Stimulated activated CD4-positive, alpha-beta T cell treated with anti-CD3 and anti-CD28 coated beads, Interleukin-4, amount 100 ng/mL, for 24 hours (primary cell): ENCODE data around the gene LRCOL1.

Experiments
- DNase-seq: peaks from one replicate; pipeline ENCODE4 v3.0.0-alpha.2; 2020

The LRCOL1 gene

GRCh38 chr12:132581348-132582057 is 28.9 kb downstream of the LRCOL1 start:
- DNase-seq, result no peak

GRCh38 chr12:132580701-132581292 is 29.6 kb downstream of the LRCOL1 start:
- DNase-seq, result no peak

DNA sequence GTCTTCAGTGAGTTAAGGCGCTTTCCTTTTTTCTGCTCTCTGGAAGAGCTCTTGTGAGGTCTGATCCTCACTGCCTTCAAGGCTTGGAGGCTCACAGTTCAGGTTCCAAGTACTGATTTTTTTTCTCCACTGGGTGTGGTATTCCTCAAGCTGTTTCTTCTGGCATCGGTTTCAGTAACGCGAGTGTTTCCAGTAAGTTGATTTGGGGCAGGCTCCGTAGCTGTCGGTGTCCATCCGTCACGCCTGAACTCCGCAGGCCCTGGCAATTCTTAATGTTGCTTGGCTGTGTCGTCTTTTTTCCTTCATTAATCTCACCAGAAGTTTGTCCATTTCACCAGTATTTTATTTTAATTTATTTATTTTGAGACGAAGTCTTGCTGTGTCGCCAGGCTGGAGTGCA is 30.6 kb downstream of the LRCOL1 start:
- no peak for DNase-seq

- no peak for DNase-seq
Observed at GRCh38 chr12:132578826-132579225, 31.6 kb downstream of the LRCOL1 start.

DNA sequence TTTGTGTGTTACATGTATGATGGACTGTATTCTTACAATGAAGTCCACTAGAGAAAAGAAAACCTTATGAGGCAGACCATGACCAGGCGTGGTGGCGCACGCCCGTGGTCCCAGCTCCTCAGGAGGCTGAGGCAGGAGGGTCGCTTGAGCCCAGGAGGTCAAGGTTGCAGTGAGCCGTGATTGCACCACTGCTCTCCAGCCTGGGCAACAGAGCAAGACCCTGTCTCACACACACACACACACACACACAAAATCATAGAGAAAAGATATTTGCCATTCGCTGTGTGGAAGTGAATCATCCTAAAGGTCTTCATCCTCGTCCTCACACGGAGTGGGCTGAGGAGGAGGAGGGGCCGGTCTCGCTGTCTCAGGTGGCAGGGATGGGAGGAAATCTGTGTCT is 32.3 kb downstream of the LRCOL1 start:
- no peak for DNase-seq

DNA sequence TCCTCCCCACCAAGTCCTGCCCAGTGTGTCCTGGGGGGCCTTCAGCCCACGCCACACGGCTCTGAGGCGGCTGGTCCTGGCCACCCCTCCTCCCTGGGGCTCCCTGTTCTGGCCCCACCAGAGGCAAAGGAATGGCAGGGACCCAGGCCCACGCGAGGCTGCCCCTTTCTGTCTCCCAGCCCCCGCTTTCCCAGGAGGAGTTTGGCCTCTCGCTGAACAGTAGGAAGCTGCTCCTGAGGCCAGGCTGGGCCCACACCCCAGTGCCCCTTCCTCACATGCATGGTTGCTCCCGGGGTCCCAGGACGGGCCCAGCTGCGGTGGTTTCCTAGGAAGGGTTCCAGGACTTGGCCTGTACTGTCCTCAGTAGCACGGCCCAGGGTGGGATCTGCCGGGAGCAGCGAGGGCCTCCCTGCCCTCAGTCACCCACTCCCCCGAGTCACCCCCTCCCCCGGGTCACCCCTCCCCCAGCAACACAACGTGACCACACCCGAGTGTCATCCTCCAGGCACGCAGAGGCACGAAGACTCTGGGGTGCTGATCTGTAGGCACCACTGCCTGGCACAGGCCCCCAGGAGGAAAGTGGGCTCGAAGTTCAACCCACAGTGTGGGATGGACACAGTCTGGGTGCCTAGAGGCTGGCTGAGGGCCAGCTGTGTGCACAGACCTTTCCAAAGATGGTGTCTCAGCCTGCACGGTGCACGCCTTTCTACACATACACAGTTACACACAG is 33.0 kb downstream of the LRCOL1 start:
- no peak for DNase-seq

DNA sequence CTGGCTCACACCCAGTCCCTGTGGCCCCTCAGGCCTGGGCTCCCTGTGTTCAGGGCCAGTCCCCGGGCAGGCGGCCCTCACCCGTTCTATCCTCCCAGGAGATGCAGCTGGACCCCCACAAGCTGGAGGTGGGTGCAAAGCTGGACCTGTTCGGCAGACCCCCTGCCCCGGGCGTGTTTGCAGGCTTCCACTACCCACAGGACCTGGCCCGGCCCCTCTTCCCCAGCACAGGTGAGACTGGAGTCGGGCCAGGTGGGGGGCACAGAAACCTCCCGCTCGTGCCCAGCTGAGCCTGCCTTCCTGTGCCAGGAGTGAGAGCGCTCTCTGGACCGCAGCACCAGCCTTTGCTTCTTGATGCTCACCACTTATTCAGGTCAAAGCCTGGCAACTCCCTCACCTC is 33.7 kb downstream of the LRCOL1 start:
- no peak for DNase-seq

GRCh38 chr12:132575661-132576060 is 34.7 kb downstream of the LRCOL1 start:
- DNase-seq, result no peak

DNA sequence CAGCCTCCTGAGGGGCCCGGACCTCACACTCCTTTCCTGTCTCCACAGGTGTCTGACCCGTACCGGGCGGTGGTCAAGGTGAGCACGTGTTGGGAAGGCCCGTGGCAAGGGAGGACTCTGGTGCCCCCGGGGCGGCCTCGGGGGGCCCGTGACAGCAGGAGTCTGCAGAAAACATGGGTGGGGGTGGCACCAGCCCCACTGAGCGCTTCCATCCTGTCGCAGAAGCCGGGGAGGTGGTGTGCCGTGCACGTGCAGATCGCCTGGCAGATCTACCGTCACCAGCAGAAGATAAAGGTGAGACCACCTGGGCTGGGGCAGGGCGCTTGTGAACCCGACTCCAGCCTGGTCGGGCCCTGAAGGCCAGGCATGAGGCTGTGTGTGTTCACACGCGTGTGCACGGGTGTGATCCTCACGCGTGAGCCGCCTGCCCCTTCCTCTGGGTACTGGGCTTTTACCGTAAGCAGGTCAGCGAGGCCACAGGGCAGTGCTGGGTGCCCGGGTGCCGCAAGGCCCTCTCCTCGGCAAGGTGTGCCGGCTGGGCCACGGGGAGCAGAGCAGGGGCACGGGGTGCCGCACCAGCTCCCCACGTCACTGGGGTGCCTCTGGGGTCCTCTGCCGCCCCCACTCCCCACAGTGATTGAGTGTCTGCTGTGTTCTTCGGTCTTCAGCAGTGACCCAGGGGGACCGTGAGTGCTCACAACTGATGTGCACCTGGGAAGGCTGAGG is 35.9 kb downstream of the LRCOL1 start:
- DNase-seq, result no peak

- DNase-seq, result no peak
Observed at GRCh38 chr12:132572801-132573760, 37.3 kb downstream of the LRCOL1 start.

- DNase-seq, result no peak
Observed at GRCh38 chr12:132572106-132572505, 38.3 kb downstream of the LRCOL1 start.

DNA sequence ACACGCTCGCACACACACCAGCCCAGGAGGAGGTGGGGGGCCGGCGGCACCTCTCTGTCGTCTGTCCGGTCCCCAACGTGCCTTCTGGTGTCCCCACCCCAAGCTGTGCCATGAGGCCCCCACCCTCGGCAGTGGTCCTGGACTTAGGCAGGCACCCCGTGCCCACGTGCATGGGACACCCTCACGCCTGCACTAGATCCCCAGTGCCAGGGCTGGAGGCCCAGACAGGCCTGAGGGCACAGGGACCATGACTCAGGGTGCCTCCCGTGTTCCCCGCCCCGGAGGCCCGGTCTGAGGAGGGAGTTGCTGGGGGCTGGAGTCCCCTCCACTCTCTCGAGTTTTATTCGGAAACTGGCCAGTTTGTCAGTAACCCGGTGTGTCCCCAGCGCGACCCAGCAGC is 38.8 kb downstream of the LRCOL1 start:
- DNase-seq, result no peak

DNA sequence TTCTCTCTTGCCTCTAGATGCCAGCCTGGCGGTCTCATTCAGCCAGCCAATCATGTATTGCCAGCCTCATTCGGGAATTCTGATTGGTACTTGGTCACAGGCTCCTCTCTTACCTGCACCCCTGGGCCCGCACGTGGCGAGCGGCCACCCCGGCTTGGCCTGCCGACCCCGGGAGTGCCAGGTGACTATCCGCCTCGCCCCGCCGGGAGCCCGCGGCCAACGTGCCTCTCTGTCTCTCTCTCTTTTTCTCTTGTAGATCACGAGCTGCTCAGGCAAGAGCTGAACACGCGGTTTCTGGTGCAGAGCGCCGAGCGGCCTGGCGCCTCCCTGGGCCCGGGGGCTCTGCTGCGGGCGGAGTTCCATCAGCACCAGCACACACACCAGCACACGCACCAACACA is 39.3 kb downstream of the LRCOL1 start:
- no peak for DNase-seq

GRCh38 chr12:132570635-132571034 is 39.7 kb downstream of the LRCOL1 start:
- no peak for DNase-seq

DNA sequence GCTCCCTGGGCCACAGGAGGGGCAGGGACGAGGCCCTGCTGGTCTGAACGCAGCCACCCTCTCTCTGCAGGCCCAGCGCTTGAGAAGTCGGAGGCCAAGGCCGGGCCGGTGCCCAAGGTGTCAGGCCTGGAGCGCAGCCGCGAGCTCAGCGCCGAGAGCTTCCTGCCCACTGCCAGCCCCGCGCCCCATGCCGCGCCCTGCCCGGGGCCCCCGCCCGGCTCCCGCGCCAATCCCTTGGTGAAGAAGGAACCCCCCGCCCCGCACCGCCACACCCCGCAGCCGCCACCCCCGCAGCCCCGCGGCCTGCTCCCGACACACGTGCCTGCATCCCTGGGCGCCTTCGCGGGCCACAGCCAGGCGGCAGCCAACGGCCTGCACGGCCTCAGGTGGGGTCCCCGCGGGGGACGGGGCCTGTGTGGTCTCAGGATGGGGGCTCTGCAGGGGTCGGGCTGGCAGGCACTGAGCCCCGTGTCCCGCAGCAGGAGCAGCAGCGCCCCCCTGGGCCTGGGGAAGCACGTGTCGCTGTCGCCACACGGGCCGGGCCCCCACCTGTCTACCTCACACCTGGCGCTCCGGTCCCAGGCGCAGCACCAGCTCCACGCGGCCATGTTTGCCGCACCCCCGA is 40.4 kb downstream of the LRCOL1 start:
- DNase-seq, result no peak

DNA sequence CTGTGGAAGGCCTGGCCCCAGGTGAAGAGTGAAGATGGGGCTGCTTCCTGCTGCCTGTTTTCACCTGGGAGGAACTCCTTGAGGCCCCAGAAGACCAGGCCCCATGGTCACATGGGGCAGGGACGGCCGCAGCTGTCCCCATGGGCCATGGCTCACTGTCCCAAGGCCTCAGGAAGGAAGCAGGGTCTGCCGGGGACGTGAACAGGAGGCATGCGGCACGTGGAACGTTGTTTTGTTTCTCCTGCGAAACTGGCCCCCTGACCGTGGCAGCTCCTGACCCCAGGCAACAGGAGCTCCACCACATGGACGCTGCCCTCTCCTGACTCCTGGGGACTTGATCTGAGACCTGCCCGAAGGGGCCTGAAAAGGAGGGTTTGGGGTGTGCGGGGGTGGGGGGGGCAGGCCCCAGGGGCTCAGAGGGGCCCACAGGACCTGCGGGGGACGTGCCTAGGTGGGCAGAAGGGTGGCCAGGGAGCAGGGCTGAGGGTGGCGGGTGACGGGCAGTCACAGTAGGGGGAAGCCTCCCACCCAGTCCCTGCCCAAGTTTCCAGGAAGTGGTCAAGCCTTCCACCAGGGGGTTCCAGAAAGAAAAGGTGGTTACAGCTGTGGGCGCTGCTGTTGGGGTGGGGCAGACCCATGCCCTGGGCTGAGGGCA is 41.4 kb downstream of the LRCOL1 start:
- no peak for DNase-seq

DNA sequence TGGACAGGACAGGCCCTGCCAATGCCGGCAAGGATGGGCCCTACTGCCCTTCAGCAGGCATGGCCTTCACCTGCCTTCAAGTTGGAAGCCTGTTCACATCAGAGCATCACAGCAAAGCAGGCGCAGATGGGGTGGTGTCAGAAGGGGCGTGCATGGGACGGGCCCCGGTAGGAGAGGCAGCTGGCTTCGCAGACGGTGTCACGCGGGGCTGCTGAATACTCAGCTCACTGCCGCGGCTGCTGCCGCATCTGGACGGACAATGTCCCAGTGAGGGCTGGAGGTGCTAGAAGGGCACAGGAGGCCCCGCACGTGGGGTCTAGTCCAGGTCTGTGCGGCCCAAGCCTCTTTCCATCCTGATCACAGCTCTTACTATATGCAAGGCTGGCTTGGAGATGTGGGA is 42.1 kb downstream of the LRCOL1 start:
- no peak for DNase-seq

- no peak for DNase-seq
Observed at GRCh38 chr12:132566516-132567131, 43.8 kb downstream of the LRCOL1 start.

DNA sequence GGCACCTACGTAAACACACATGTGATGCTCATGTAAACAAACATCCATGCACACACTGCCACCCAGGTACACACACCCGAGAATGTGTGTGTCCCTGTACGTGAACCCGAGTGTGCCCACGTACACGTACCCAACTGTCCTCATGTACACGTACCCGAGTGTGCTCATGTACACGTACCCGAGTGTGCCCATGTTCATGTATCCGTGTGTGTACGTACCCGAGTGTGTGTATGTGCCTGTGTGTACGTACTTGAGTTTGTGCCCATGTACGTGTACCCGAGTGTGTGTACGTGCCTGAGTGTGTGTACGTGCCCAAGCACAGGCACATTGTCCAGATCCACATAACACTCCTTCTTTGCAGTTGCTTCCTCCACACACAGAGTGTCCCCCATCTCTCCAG is 45.0 kb downstream of the LRCOL1 start:
- no peak for DNase-seq

GRCh38 chr12:132563911-132564310 is 46.5 kb downstream of the LRCOL1 start:
- no peak for DNase-seq

DNA sequence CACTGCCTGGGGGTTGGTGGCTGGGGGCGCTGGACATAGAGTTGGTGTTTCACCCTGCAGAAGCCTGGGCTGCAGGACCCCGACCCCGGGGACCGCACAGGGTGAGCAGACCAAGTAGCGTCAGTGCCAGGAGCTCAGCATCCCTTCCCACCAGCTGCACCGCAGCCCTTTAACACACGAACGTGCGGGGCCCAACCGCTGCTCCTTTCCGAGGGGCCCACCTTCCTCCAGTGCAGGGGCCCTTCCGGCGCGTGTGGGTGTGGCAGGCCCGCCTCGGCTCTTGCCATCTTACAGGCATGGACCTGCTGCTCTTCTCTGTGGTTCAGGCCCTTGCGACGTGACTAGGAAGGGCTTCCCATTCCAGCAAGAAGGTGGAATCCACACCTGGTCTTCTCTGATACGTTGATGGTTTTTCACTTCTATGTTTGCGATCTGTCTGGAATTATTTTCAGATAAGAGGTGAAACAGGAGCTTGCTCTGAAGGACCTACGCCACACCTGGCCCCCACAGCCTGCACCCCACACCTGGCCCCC is 47.8 kb downstream of the LRCOL1 start:
- no peak for DNase-seq
